Natural killer cell (primary cell): Measurements from ENCODE around the gene SPEN. TPM values are rescaled to one million over a fixed set of nuclear protein-coding genes. Genes with fewer than 3 reads are reported as not detected.

Experiments used
- ATAC-seq, 3 donors: fragments of 150-1000 bp in 2 of 3; fragments of 200-7000 bp in 1 of 3; cut with Tn5 transposase; 1 replicate in 1 of 3; 2 replicates in 2 of 3; pipeline ENCODE4 v1.10.0; 2021; ENCODE audit warnings: mild to moderate bottlenecking in 2 of 3, moderate library complexity in 2 of 3
- DNase-seq, 2 donors: peaks; one replicate each; pipeline versions ENCODE4 v3.0.0 to v3.0.0-alpha.2; 2013 to 2021; ENCODE audit warnings: mixed read lengths in 1 of 2
- H3K27ac ChIP-seq: one replicate; pipeline ENCODE4 v1.5.1; 2013; ENCODE audit warnings: mild to moderate bottlenecking, low read length
- H3K27me3 ChIP-seq: one replicate; pipeline ENCODE4 v1.6.1; 2013; ENCODE audit warnings: low read length; ENCODE audit not compliant: control insufficient read depth, insufficient read depth
- H3K36me3 ChIP-seq: one replicate; pipeline ENCODE4 v1.6.1; 2013; ENCODE audit warnings: low read length; ENCODE audit not compliant: control insufficient read depth, insufficient read depth
- H3K4me1 ChIP-seq: one replicate; pipeline ENCODE4 v1.6.1; 2013; ENCODE audit warnings: low read length; ENCODE audit not compliant: control insufficient read depth, insufficient read depth
- H3K4me3 ChIP-seq: one replicate; pipeline ENCODE4 v1.5.1; 2013; ENCODE audit warnings: low read length
- H3K9me3 ChIP-seq: one replicate; pipeline ENCODE4 v1.6.1; 2013; ENCODE audit warnings: low read length; ENCODE audit not compliant: control insufficient read depth, insufficient read depth
- H3K27ac Mint-ChIP-seq, 2 donors: one replicate each; pipeline ENCODE4 v1.8.0; 2022; ENCODE audit warnings: mild to moderate bottlenecking in 2 of 2, mixed read lengths in 2 of 2, moderate library complexity in 1 of 2
- H3K27me3 Mint-ChIP-seq, 2 donors: one replicate each; pipeline ENCODE4 v1.8.0; 2022; ENCODE audit warnings: low read depth in 2 of 2, mixed read lengths in 2 of 2
- H3K36me3 Mint-ChIP-seq: one replicate; pipeline ENCODE4 v1.8.0; 2022; ENCODE audit warnings: mixed read lengths
- H3K4me1 Mint-ChIP-seq, 2 donors: one replicate each; pipeline ENCODE4 v1.8.0; 2022; ENCODE audit warnings: mixed read lengths in 2 of 2
- H3K4me3 Mint-ChIP-seq: one replicate; pipeline ENCODE4 v1.8.0; 2022; ENCODE audit warnings: mild to moderate bottlenecking, moderate library complexity, mixed read lengths
- H3K9me3 Mint-ChIP-seq, 2 donors: one replicate each; pipeline ENCODE4 v1.8.0; 2022; ENCODE audit warnings: mixed read lengths in 2 of 2
- WGBS: methylation state at CpG from one replicate; pipeline ENCODE4 v1.1.7; 2013; ENCODE audit warnings: missing lambda C conversion rate; ENCODE audit not compliant: insufficient coverage; 5-methylcytosine and 5-hydroxymethylcytosine counted together
- intact Hi-C: fragments of 100-400 bp; cut with micrococcal nuclease; formaldehyde crosslinking; loops from one replicate; pipeline ENCODE4 v1.14.2; 2022
- total RNA-seq, 4 donors: library from RNA; stranded (reverse); fragments of 120-200 nt in 1 of 4; gene quantifications; one replicate each; pipeline versions ENCODE4 v1.2.3 to v1.2.4, GENCODE V29; 2013 to 2022
- TF ChIP-seq, protein P1 (sequence below): fragments of 200-600 bp; IDR thresholded peaks from one replicate; pipeline ENCODE4 v1.8.0; 2022; ENCODE audit warnings: antibody characterized with exemption

The SPEN gene
- total RNA-seq, 3 donors from 2014 or later (not counting 1 experiment from before 2014, with no cell fraction given): 98.1 to 114 (median 105) TPM

- Histone ChIP-seq H3K4me1 (no peaks in the 10 kb centered on the region), H3K4me3 (no peak overlapping the region), H3K9me3 (no peaks in the 10 kb centered on the region), H3K36me3 (no peaks in the 10 kb centered on the region), H3K27ac (no peak overlapping the region), H3K27me3 (no peaks in the 10 kb centered on the region)
- no peak for ATAC-seq
- Mint-ChIP-seq H3K9me3 (peaks cover under 1% of the 10 kb centered on the region in 2 donors), H3K4me1 (peaks cover 2% of the 10 kb centered on the region in 2 donors), H3K4me3 (no peak overlapping the region), H3K27me3 (peaks cover 0 to 3% of the 10 kb centered on the region in 2 donors), H3K27ac (no peak overlapping the region), H3K36me3 (peaks cover 2% of the 10 kb centered on the region)
- no peak for DNase-seq
- intact Hi-C loops: no loop called here
- TF ChIP-seq, protein P1, sequence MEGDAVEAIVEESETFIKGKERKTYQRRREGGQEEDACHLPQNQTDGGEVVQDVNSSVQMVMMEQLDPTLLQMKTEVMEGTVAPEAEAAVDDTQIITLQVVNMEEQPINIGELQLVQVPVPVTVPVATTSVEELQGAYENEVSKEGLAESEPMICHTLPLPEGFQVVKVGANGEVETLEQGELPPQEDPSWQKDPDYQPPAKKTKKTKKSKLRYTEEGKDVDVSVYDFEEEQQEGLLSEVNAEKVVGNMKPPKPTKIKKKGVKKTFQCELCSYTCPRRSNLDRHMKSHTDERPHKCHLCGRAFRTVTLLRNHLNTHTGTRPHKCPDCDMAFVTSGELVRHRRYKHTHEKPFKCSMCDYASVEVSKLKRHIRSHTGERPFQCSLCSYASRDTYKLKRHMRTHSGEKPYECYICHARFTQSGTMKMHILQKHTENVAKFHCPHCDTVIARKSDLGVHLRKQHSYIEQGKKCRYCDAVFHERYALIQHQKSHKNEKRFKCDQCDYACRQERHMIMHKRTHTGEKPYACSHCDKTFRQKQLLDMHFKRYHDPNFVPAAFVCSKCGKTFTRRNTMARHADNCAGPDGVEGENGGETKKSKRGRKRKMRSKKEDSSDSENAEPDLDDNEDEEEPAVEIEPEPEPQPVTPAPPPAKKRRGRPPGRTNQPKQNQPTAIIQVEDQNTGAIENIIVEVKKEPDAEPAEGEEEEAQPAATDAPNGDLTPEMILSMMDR: no peak
- WGBS: 92% methylated on average over 3 of the region's 3 CpGs
Observed at GRCh38 chr1:15981679-15982078, 134.2 kb downstream of the SPEN start.

GRCh38 chr1:15983275-15983674 is 135.8 kb downstream of the SPEN start:
- Mint-ChIP-seq H3K4me1 (no peaks in the 10 kb centered on the region), H3K36me3 (no peaks in the 10 kb centered on the region), H3K27me3 (peaks cover 0 to 3% of the 10 kb centered on the region in 2 donors), H3K4me3 (no peak overlapping the region), H3K27ac (no peak overlapping the region), H3K9me3 (no peaks in the 10 kb centered on the region)
- DNase-seq: no peak
- H3K36me3 ChIP-seq: no peaks in the 10 kb centered on the region
- WGBS: 50% methylated on average over 1 of the region's 1 CpG
- TF ChIP-seq, protein P1: no peak
- intact Hi-C loops: no loop called here
- H3K4me3 ChIP-seq: no peak overlapping the region
- no peak for ATAC-seq
- no peaks in the 10 kb centered on the region for H3K9me3 ChIP-seq
- no peaks in the 10 kb centered on the region for H3K4me1 ChIP-seq
- H3K27me3 ChIP-seq: no peaks in the 10 kb centered on the region
- H3K27ac ChIP-seq: no peak overlapping the region

DNA sequence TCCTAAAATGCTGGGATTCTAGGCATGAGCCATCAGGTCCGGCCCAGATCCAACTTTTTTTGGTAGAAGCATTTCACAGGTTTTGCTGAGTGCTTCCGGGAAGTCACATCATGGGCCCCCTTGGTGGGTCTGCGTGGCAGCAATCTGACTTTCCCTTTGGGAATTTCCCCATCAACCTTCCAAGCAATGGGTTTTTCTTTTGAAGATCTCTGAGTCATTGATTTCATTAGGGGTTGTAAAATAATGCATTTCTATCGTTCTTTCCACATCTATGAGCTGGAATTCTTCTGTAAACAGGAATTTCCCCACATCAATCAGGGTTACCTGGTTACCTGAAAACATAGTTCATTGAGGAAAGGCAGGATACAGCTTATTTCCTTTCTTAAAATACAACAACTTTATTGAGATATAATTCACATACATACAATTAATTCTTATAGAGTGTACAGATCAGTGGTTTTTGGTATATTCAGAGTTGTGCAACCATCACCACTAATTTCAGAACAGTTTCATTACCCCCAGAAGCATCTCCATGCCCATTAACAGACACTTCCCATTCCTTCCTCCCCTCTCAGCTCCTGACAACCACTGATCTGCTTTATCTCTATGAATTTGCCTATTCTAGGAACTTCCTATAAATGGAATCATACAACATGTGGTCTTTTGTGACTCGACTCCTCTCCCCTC is 138.2 kb downstream of the SPEN start:
- peaks cover 0 to 3% of the 10 kb centered on the region in 2 donors for H3K27me3 Mint-ChIP-seq
- H3K27ac Mint-ChIP-seq: no peak overlapping the region
- intact Hi-C loops: no loop called here
- H3K4me3 Mint-ChIP-seq: no peak overlapping the region
- no peaks in the 10 kb centered on the region for H3K36me3 Mint-ChIP-seq
- no peak for ATAC-seq
- Histone ChIP-seq H3K4me3 (no peak overlapping the region), H3K9me3 (no peaks in the 10 kb centered on the region), H3K27me3 (no peaks in the 10 kb centered on the region), H3K36me3 (no peaks in the 10 kb centered on the region), H3K4me1 (no peaks in the 10 kb centered on the region), H3K27ac (no peak overlapping the region)
- 55% methylated on average over 5 of the region's 5 CpGs for WGBS
- TF ChIP-seq, protein P1: no peak
- no peak for DNase-seq
- H3K9me3 Mint-ChIP-seq: no peaks in the 10 kb centered on the region
- no peaks in the 10 kb centered on the region for H3K4me1 Mint-ChIP-seq
